KMS-11 (cell line): ENCODE measurements around the gene CLDN16.

ENCODE experiments used
- H2AFZ ChIP-seq: fragments of 200-600 bp; sonication (generic); 2 replicates; pipeline ENCODE4 v1.6.1; 2016; ENCODE audit warnings: antibody characterized with exemption, mixed run types, low read depth
- H3K27ac ChIP-seq: fragments of 200-600 bp; sonication (generic); 2 replicates; pipeline ENCODE4 v1.6.1; 2016; ENCODE audit warnings: mild to moderate bottlenecking, mixed run types
- H3K27me3 ChIP-seq: fragments of 200-600 bp; sonication (generic); 2 replicates; pipeline ENCODE4 v1.6.1; 2017; ENCODE audit warnings: mild to moderate bottlenecking, low read depth, mixed run types, moderate library complexity; ENCODE audit not compliant: insufficient read depth
- H3K36me3 ChIP-seq: fragments of 200-600 bp; sonication (generic); 2 replicates; pipeline ENCODE4 v1.6.1; 2017; ENCODE audit warnings: mild to moderate bottlenecking, mixed run types; ENCODE audit not compliant: insufficient read depth
- H3K4me1 ChIP-seq: fragments of 200-600 bp; sonication (generic); 2 replicates; pipeline ENCODE4 v1.6.1; 2016; ENCODE audit warnings: mild to moderate bottlenecking, low read depth, mixed run types; ENCODE audit not compliant: poor library complexity, severe bottlenecking
- H3K4me2 ChIP-seq: fragments of 200-600 bp; sonication (generic); 2 replicates; pipeline ENCODE4 v1.7.0; 2016; ENCODE audit warnings: mild to moderate bottlenecking, mixed run types
- H3K4me3 ChIP-seq: fragments of 200-600 bp; sonication (generic); IDR thresholded peaks from 2 replicates; pipeline ENCODE4 v1.6.1; 2017; ENCODE audit warnings: low read depth, low read length, mixed read lengths; ENCODE audit not compliant: insufficient read depth
- H3K79me2 ChIP-seq: fragments of 200-600 bp; sonication (generic); 2 replicates; pipeline ENCODE4 v1.6.1; 2016; ENCODE audit warnings: low read depth, mixed run types; ENCODE audit not compliant: insufficient read depth
- H3K9ac ChIP-seq: fragments of 200-600 bp; sonication (generic); 2 replicates; pipeline ENCODE4 v1.6.1; 2016; ENCODE audit warnings: mild to moderate bottlenecking, mixed run types
- H4K20me1 ChIP-seq: fragments of 200-600 bp; sonication (generic); 2 replicates; pipeline ENCODE4 v1.6.1; 2016; ENCODE audit warnings: mild to moderate bottlenecking, mixed run types; ENCODE audit not compliant: insufficient read depth
- CTCF ChIP-seq: fragments of 200-600 bp; sonication (generic); conservative IDR thresholded peaks from 2 replicates; pipeline ENCODE4 v1.6.1; 2017; ENCODE audit warnings: low read depth, mild to moderate bottlenecking, antibody characterized with exemption, low read length, moderate library complexity, mixed read lengths

Gene CLDN16

GRCh38 chr3:190375671-190376070 is 12.3 kb upstream of the CLDN16 start:
- Histone ChIP-seq H3K4me3 (no peak overlapping the region), H3K4me2 (no peak overlapping the region), H4K20me1 (no peaks in the 10 kb centered on the region), H2AFZ (no peak overlapping the region), H3K27me3 (no peaks in the 10 kb centered on the region), H3K36me3 (no peaks in the 10 kb centered on the region), H3K4me1 (no peaks in the 10 kb centered on the region), H3K79me2 (no peaks in the 10 kb centered on the region), H3K9ac (no peak overlapping the region), H3K27ac (no peak overlapping the region)
- no peak for TF ChIP-seq CTCF

- Histone ChIP-seq H3K4me3 (no peak overlapping the region), H3K4me2 (no peak overlapping the region), H3K9ac (no peak overlapping the region), H3K27me3 (no peaks in the 10 kb centered on the region), H4K20me1 (no peaks in the 10 kb centered on the region), H3K27ac (no peak overlapping the region), H3K36me3 (no peaks in the 10 kb centered on the region), H3K79me2 (no peaks in the 10 kb centered on the region), H2AFZ (no peak overlapping the region), H3K4me1 (peaks cover 13% of the 10 kb centered on the region)
- no peak for TF ChIP-seq CTCF
These were observed 9.6 kb upstream of the CLDN16 start for GRCh38 chr3:190378240-190378891.

- Histone ChIP-seq H3K4me1 (peaks cover 17% of the 10 kb centered on the region), H4K20me1 (no peaks in the 10 kb centered on the region), H3K36me3 (no peaks in the 10 kb centered on the region), H3K27me3 (no peaks in the 10 kb centered on the region), H3K4me2 (no peak overlapping the region), H3K27ac (no peak overlapping the region), H3K79me2 (no peaks in the 10 kb centered on the region), H3K9ac (no peak overlapping the region), H3K4me3 (no peak overlapping the region), H2AFZ (no peak overlapping the region)
- TF ChIP-seq CTCF = no peak
These were observed 7.8 kb upstream of the CLDN16 start for GRCh38 chr3:190380184-190380583.

- Histone ChIP-seq H3K27me3 (no peaks in the 10 kb centered on the region), H3K27ac (no peak overlapping the region), H3K36me3 (no peaks in the 10 kb centered on the region), H3K4me1 (peaks cover 17% of the 10 kb centered on the region), H2AFZ (no peak overlapping the region), H3K4me2 (no peak overlapping the region), H3K4me3 (no peak overlapping the region), H3K79me2 (no peaks in the 10 kb centered on the region), H4K20me1 (no peaks in the 10 kb centered on the region), H3K9ac (no peak overlapping the region)
- no peak for TF ChIP-seq CTCF
These were observed 6.5 kb upstream of the CLDN16 start for GRCh38 chr3:190381441-190381840.
